Measurements from ENCODE around the gene GRM8. TPM values are rescaled to one million over a fixed set of nuclear protein-coding genes. Genes with fewer than 3 reads are reported as not detected.

GRM8 gene
- total RNA-seq, 1 experiment from 2014 or later: 0.80 TPM

- intact Hi-C loops (cut with micrococcal nuclease; ENCODE audit: unreplicated experiment): no loop called here
- TF ChIP-seq, protein P1, sequence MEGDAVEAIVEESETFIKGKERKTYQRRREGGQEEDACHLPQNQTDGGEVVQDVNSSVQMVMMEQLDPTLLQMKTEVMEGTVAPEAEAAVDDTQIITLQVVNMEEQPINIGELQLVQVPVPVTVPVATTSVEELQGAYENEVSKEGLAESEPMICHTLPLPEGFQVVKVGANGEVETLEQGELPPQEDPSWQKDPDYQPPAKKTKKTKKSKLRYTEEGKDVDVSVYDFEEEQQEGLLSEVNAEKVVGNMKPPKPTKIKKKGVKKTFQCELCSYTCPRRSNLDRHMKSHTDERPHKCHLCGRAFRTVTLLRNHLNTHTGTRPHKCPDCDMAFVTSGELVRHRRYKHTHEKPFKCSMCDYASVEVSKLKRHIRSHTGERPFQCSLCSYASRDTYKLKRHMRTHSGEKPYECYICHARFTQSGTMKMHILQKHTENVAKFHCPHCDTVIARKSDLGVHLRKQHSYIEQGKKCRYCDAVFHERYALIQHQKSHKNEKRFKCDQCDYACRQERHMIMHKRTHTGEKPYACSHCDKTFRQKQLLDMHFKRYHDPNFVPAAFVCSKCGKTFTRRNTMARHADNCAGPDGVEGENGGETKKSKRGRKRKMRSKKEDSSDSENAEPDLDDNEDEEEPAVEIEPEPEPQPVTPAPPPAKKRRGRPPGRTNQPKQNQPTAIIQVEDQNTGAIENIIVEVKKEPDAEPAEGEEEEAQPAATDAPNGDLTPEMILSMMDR (conservative IDR thresholded peaks at IDR 0.05; ENCODE audit: low read depth, low read length): no peak
- no peak for TF ChIP-seq EZH2 (IDR thresholded peaks at IDR 0.05; ENCODE audit: borderline replicate concordance, low read depth, low read length, poor library complexity, severe bottlenecking)
- Histone ChIP-seq H3K27me3 (replicated peaks; ENCODE audit: insufficient read depth, low read depth, low read length, poor library complexity) (no peaks in the 10 kb centered on the region), H3K4me3 (ENCODE audit: low read depth, low read length, poor library complexity, severe bottlenecking) (no peak overlapping the region), H3K4me1 (ENCODE audit: insufficient read depth, low read length, poor library complexity, severe bottlenecking) (no peaks in the 10 kb centered on the region), H3K27ac (ENCODE audit: low read depth, low read length, poor library complexity, severe bottlenecking) (no peak overlapping the region), H3K9me3 (ENCODE audit: low read depth, low read length, poor library complexity, severe bottlenecking) (no peaks in the 10 kb centered on the region), H3K36me3 (ENCODE audit: insufficient read depth, low read length, poor library complexity, severe bottlenecking) (no peaks in the 10 kb centered on the region)
- CTCF ChIA-PET: interaction anchor here (0.5 to 1.1 kb wide), 2 partner anchors 40 to 865 kb away, joined by 3 to 9 read pairs; no protein-coding TSS in a partner anchor
- POLR2A ChIA-PET (ENCODE audit: low non-redundant PET): no interaction called here
- no TSS peak for BruUV-seq (replicated peaks)
- DNase-seq (ENCODE audit: low spot score): no peak
These were observed 409.4 kb downstream of the GRM8 start for GRCh38 chr7:126843336-126843735.

DNA sequence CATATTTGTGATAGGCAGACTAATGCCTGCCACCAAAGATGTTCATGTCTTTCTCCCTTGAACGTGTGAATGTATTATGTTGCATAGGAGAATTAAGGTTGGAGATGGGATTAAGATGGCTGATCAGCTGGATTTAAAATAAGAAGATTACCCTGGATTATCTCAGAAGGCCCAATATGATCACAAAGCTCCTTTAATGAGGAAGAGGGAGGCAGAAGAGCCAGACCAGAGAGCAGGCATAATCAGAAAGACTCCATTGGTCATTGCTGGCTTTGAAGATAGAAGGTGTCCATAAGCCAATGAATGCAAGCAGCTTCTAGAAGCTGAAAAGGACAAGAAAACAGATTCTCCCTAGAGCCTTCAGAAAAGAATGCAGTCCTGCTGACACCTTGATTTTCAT is 410.3 kb downstream of the GRM8 start:
- CTCF ChIA-PET: no interaction called here
- Histone ChIP-seq H3K27ac (ENCODE audit: low read depth, low read length, poor library complexity, severe bottlenecking) (no peak overlapping the region), H3K4me3 (ENCODE audit: low read depth, low read length, poor library complexity, severe bottlenecking) (no peak overlapping the region), H3K36me3 (ENCODE audit: insufficient read depth, low read length, poor library complexity, severe bottlenecking) (no peaks in the 10 kb centered on the region), H3K4me1 (ENCODE audit: insufficient read depth, low read length, poor library complexity, severe bottlenecking) (no peaks in the 10 kb centered on the region), H3K27me3 (replicated peaks; ENCODE audit: insufficient read depth, low read depth, low read length, poor library complexity) (no peaks in the 10 kb centered on the region), H3K9me3 (ENCODE audit: low read depth, low read length, poor library complexity, severe bottlenecking) (no peaks in the 10 kb centered on the region)
- intact Hi-C loops (cut with micrococcal nuclease; ENCODE audit: unreplicated experiment): no loop called here
- no peak for TF ChIP-seq EZH2 (IDR thresholded peaks at IDR 0.05; ENCODE audit: borderline replicate concordance, low read depth, low read length, poor library complexity, severe bottlenecking)
- TF ChIP-seq, protein P1 (conservative IDR thresholded peaks at IDR 0.05; ENCODE audit: low read depth, low read length): no peak
- POLR2A ChIA-PET (ENCODE audit: low non-redundant PET): no interaction called here
- BruUV-seq (replicated peaks): no TSS peak
- DNase-seq (ENCODE audit: low spot score): no peak

- Histone ChIP-seq H3K4me3 (ENCODE audit: low read depth, low read length, poor library complexity, severe bottlenecking) (no peak overlapping the region), H3K36me3 (ENCODE audit: insufficient read depth, low read length, poor library complexity, severe bottlenecking) (no peaks in the 10 kb centered on the region), H3K27me3 (replicated peaks; ENCODE audit: insufficient read depth, low read depth, low read length, poor library complexity) (no peaks in the 10 kb centered on the region), H3K4me1 (ENCODE audit: insufficient read depth, low read length, poor library complexity, severe bottlenecking) (no peaks in the 10 kb centered on the region), H3K9me3 (ENCODE audit: low read depth, low read length, poor library complexity, severe bottlenecking) (no peaks in the 10 kb centered on the region), H3K27ac (ENCODE audit: low read depth, low read length, poor library complexity, severe bottlenecking) (no peak overlapping the region)
- DNase-seq (ENCODE audit: low spot score): peak; percentile 12
- POLR2A ChIA-PET (ENCODE audit: low non-redundant PET): no interaction called here
- TF ChIP-seq EZH2 (IDR thresholded peaks at IDR 0.05; ENCODE audit: borderline replicate concordance, low read depth, low read length, poor library complexity, severe bottlenecking): no peak
- TF ChIP-seq, protein P1 (conservative IDR thresholded peaks at IDR 0.05; ENCODE audit: low read depth, low read length): no peak
- BruUV-seq (replicated peaks): no TSS peak
- intact Hi-C loops (cut with micrococcal nuclease; ENCODE audit: unreplicated experiment): no loop called here
- CTCF ChIA-PET: no interaction called here
These were observed 411.9 kb downstream of the GRM8 start for GRCh38 chr7:126840869-126841268.
